PFSK-1 (cell line): ENCODE measurements around the gene PHETA1.

ENCODE experiments used
- POLR2AphosphoS5 ChIP-seq: IDR thresholded peaks from 2 replicates; pipeline ENCODE4 v1.6.1; 2012; ENCODE audit warnings: low read depth, mild to moderate bottlenecking, control low read depth, low read length, moderate library complexity
- REST ChIP-seq, 2 experiments: IDR thresholded peaks; 2 replicates each; pipeline versions ENCODE4 v1.6.1 to v1.8.0; 2011 to 2012; ENCODE audit warnings: low read depth in 2 of 2, low read length in 2 of 2, control low read depth in 1 of 2, inconsistent platforms in 1 of 2, mild to moderate bottlenecking in 1 of 2, moderate library complexity in 1 of 2; ENCODE audit not compliant: insufficient read depth in 1 of 2
- TAF1 ChIP-seq: IDR thresholded peaks from 2 replicates; pipeline ENCODE4 v1.6.1; 2012; ENCODE audit warnings: low read length, control low read depth, borderline replicate concordance; ENCODE audit not compliant: insufficient read depth

- TF ChIP-seq TAF1 (no peak), POLR2AphosphoS5 (no peak), REST (IDR thresholded peaks at IDR 0.05; ENCODE audit: insufficient read depth in 1 of 2, low read depth in 2 of 2, low read length in 2 of 2) (no peak)
Measured at GRCh38 chr12:111394480-111394879, 25.6 kb upstream of the PHETA1 start.
